ENCODE data around the gene PTPRG. TPM values are rescaled to one million over a fixed set of nuclear protein-coding genes. Genes with fewer than 3 reads are reported as not detected.

Gene PTPRG
- total RNA-seq, 1 donor from 2014 or later = 25.2 TPM

DNA sequence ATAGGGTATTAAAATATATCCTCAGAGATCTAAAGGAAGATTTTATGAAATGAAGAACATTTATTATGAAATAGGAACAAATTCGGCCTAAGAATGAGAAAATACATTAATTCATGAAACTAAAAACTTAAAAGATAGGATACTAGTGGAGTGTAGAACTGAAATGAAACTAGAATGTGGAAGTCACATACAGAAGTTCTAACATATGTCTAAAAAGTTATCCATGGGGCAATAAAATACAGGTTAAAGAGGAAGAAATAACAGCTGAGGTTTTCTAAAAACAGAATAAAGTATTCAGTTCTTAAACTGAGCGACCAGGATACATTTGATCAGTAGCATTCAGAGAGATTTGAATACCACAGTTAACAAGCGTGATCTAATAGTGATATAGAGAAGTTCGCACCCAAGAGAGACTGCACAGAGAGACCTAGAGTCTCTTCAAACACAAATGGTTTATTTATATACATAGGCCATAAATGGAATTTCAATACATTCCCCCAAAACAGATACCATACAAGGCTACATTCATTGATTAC lies 726.1 kb downstream of the PTPRG start:
- TF ChIP-seq, protein P1, sequence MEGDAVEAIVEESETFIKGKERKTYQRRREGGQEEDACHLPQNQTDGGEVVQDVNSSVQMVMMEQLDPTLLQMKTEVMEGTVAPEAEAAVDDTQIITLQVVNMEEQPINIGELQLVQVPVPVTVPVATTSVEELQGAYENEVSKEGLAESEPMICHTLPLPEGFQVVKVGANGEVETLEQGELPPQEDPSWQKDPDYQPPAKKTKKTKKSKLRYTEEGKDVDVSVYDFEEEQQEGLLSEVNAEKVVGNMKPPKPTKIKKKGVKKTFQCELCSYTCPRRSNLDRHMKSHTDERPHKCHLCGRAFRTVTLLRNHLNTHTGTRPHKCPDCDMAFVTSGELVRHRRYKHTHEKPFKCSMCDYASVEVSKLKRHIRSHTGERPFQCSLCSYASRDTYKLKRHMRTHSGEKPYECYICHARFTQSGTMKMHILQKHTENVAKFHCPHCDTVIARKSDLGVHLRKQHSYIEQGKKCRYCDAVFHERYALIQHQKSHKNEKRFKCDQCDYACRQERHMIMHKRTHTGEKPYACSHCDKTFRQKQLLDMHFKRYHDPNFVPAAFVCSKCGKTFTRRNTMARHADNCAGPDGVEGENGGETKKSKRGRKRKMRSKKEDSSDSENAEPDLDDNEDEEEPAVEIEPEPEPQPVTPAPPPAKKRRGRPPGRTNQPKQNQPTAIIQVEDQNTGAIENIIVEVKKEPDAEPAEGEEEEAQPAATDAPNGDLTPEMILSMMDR (IDR thresholded peaks at IDR 0.05; ENCODE audit: insufficient read depth, low read length, poor library complexity, severe bottlenecking) = no peak
- DNase-seq (ENCODE audit: low read depth) = no peak
- peaks cover under 1% of the 10 kb centered on the region for H3K36me3 ChIP-seq (ENCODE audit: control insufficient read depth, insufficient read depth, low read length)
- no peaks in the 10 kb centered on the region for H3K27me3 ChIP-seq (ENCODE audit: control insufficient read depth, insufficient read depth, low read length)
- H3K4me3 ChIP-seq (ENCODE audit: low read depth, low read length) = no peak overlapping the region

DNA sequence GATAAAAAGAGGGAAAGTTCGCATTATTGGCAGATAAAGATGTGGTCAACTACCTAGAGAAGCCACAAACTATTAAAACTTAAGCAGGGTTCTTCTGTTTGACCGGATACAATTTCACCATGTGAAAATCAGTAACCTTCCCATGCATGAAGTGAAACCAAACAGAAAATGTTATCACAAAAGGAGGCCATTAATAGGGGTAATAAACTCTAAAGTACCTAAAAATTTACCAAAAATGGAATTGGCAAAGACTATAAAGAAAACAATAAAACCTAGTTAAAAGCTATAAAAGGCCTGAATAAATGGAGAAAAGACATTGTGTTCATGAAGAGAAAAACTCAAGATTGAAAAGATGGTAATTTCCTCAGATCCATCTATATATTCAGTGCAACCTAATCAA lies 728.6 kb downstream of the PTPRG start:
- Histone ChIP-seq H3K36me3 (ENCODE audit: control insufficient read depth, insufficient read depth, low read length) (peaks cover 3% of the 10 kb centered on the region), H3K27me3 (ENCODE audit: control insufficient read depth, insufficient read depth, low read length) (no peaks in the 10 kb centered on the region), H3K4me3 (ENCODE audit: low read depth, low read length) (no peak overlapping the region)
- DNase-seq (ENCODE audit: low read depth) = no peak
- TF ChIP-seq, protein P1 (IDR thresholded peaks at IDR 0.05; ENCODE audit: insufficient read depth, low read length, poor library complexity, severe bottlenecking) = no peak

DNA sequence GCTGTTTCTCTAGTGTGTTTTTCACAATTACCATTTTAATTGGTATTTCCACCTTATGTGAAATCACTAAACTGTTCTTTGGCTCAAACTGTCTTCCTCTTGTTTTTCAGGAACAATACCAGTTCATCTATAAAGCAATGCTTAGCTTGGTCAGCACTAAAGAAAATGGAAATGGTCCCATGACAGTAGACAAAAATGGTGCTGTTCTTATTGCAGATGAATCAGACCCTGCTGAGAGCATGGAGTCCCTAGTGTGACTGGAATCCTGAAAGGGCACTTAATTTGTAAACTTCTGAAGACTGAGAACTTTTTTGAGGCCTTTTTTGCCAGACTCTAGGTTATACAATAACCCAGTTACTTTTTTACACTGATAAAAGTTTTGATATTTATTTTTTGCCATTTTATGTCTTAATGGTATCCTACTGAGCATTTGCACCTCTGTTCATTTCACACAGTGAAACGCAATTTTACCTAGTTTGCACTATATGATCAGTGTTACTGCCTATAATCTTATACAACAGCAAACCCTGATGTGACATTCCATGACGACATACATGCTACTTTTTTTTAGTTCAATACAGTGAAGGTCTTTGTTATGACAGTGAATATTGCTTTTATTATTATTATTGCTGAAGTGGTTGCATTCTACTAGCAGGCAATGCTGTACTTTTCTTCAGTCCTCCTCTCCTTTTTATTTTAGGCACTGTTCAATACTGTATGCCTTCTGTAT lies 731.8 kb downstream of the PTPRG start:
- Histone ChIP-seq H3K4me3 (ENCODE audit: low read depth, low read length) (no peak overlapping the region), H3K36me3 (ENCODE audit: control insufficient read depth, insufficient read depth, low read length) (peaks cover 3% of the 10 kb centered on the region), H3K27me3 (ENCODE audit: control insufficient read depth, insufficient read depth, low read length) (no peaks in the 10 kb centered on the region)
- TF ChIP-seq, protein P1 (IDR thresholded peaks at IDR 0.05; ENCODE audit: insufficient read depth, low read length, poor library complexity, severe bottlenecking) = no peak
- DNase-seq (ENCODE audit: low read depth) = no peak

- Histone ChIP-seq H3K27me3 (ENCODE audit: control insufficient read depth, insufficient read depth, low read length) (no peaks in the 10 kb centered on the region), H3K4me3 (ENCODE audit: low read depth, low read length) (no peak overlapping the region), H3K36me3 (ENCODE audit: control insufficient read depth, insufficient read depth, low read length) (peaks cover 3% of the 10 kb centered on the region)
- TF ChIP-seq, protein P1 (IDR thresholded peaks at IDR 0.05; ENCODE audit: insufficient read depth, low read length, poor library complexity, severe bottlenecking) = no peak
- no peak for DNase-seq (ENCODE audit: low read depth)
Observed at GRCh38 chr3:62295571-62295970, 734.2 kb downstream of the PTPRG start.

DNA sequence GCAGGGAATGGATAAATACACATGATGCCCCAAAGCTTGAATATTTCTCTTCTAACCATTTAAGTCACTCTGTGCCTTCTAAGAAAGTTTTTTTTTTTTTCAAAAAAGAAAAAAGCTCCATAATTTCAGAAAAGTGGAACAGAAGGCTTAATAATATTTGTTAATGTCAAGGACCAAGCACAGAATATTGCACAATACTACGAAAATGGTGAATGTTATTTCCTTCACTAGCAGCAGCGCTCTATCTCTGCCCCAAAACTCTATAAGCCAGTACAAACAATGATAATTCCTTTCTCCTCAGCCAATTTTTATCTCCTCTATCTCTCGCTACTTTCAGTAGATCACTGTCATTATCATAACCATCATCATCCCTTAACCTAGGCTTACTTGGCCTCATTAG lies 739.2 kb downstream of the PTPRG start:
- TF ChIP-seq, protein P1 (IDR thresholded peaks at IDR 0.05; ENCODE audit: insufficient read depth, low read length, poor library complexity, severe bottlenecking) = no peak
- H3K36me3 ChIP-seq (ENCODE audit: control insufficient read depth, insufficient read depth, low read length) = no peaks in the 10 kb centered on the region

DNA sequence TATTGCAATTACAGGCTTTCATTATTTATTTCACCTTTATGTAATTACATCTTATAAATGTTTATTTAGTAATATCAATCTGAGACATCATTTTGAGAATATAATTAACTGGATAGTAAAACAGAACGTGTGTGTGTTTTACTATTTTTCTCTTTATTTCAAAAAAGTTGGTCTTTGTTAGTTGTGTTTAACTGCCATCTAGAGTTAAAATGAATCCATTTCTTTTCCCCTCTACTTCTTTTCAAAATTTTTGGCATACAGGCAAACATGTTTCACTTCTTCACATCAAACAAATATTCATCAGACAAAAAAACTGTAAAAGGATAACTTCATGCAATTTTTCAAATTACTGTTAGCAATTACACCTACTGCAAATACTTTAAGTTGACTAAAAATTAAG lies 750.8 kb downstream of the PTPRG start:
- H3K36me3 ChIP-seq (ENCODE audit: control insufficient read depth, insufficient read depth, low read length) = no peaks in the 10 kb centered on the region
- no peak for DNase-seq (ENCODE audit: low read depth)
- TF ChIP-seq, protein P1 (IDR thresholded peaks at IDR 0.05; ENCODE audit: insufficient read depth, low read length, poor library complexity, severe bottlenecking) = no peak
- H3K4me3 ChIP-seq (ENCODE audit: low read depth, low read length) = no peak overlapping the region
- no peaks in the 10 kb centered on the region for H3K27me3 ChIP-seq (ENCODE audit: control insufficient read depth, insufficient read depth, low read length)

More for the DNA sequence above, 739.2 kb downstream of the PTPRG start:
- no peak for DNase-seq (ENCODE audit: low read depth)
- Histone ChIP-seq H3K27me3 (ENCODE audit: control insufficient read depth, insufficient read depth, low read length) (no peaks in the 10 kb centered on the region), H3K4me3 (ENCODE audit: low read depth, low read length) (no peak overlapping the region)
